ENCODE data around the gene C16orf74.

The C16orf74 gene

DNA sequence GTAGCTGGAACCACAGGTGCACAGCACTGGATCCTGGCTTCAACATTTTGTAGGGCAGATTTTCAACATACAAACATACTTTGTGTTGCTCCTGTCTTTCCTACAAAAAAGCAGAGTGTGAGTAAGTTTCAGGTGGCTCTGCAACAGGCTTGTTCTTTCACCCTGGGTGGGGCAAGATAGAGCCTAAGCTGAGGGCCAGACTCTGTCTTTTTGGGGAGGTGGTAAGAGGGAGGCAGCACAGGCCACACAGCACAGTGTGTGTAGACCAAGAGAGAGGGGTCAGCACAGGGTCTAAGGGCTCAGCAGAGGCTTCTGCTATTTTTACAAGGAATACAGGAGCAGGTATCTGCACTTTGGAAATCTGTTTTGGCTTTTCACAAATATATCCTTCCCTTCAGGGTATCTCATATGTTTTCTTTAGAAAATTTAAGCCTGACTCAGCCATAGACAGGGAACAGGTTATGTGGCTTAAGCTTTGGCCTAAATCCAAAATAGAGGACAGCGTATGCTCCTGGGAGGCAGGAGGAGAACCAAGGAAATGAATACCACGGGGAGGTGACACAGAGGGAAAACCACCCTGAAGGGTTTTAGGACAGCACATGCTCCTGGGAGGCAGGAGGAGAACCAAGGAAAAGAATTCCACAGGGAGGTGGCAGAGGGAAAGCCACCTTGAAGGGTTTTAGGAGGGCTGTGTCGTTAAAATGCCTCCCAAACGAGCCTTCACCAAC lies 26.9 kb upstream of the C16orf74 start:
- no peaks in the 10 kb centered on the region for H3K9me3 ChIP-seq (ENCODE audit: control insufficient read depth in 2 of 2, low read length in 2 of 2)
- no peak overlapping the region for H3K4me3 ChIP-seq (ENCODE audit: low read length in 2 of 2)
- no peak overlapping the region for H3K9ac ChIP-seq (ENCODE audit: low read depth in 1 of 2, low read length in 2 of 2)
- no peaks in the 10 kb centered on the region for H3K27me3 ChIP-seq (ENCODE audit: control insufficient read depth in 2 of 2, insufficient read depth in 2 of 2, low read length in 2 of 2)
- peaks cover 0 to 4% of the 10 kb centered on the region in 2 donors for H3K4me1 ChIP-seq (ENCODE audit: control insufficient read depth in 2 of 2, insufficient read depth in 2 of 2, low read length in 2 of 2)
- H3K27ac ChIP-seq (ENCODE audit: low read depth in 2 of 2, low read length in 2 of 2): no peak overlapping the region
- peaks cover 23 to 39% of the 10 kb centered on the region in 2 donors for H3K36me3 ChIP-seq (ENCODE audit: control insufficient read depth in 2 of 2, insufficient read depth in 2 of 2, low read length in 2 of 2)

DNA sequence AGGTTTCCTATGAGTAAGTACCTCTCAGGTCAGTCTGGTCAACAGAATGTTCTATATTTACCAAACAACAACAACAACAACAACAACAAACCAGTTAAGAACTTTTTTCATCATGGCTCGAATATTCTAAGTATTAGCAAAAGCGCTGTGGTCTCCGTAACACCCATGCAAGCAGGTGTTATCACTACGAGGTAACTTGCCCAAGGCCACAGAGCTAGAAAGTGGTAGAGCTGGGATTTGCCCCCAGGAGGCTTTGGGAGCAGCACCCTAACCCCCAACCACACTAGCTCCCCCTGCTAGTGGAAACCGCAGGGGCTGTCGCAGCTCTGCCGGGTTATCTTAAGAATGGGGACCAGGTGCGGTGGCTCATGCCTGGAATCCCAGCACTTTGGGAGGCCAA lies 23.9 kb upstream of the C16orf74 start:
- peaks cover 11 to 26% of the 10 kb centered on the region in 2 donors for H3K36me3 ChIP-seq (ENCODE audit: control insufficient read depth in 2 of 2, insufficient read depth in 2 of 2, low read length in 2 of 2)
- H3K9me3 ChIP-seq (ENCODE audit: control insufficient read depth in 2 of 2, low read length in 2 of 2): no peaks in the 10 kb centered on the region

DNA sequence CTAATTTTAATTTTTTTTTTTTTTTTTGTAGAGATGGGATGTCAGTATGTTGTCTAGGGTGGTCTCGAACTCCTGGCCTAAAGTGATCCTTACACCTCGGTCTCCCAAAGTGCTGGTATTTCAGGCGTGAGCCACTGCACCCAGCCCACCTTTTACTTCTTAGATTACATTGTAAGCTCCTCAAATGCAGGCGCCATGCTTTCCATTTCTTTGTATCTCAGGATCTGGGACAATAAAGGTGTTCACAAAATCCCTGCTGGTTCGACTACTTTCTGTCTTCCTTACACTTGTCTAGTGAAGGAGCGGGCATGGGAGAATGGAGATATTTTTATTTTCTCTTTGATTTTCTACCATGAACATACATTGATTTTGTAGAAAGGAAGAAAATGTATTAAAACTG lies 23.2 kb upstream of the C16orf74 start:
- Histone ChIP-seq H3K27ac (ENCODE audit: low read depth in 2 of 2, low read length in 2 of 2) (no peak overlapping the region), H3K9me3 (ENCODE audit: control insufficient read depth in 2 of 2, low read length in 2 of 2) (no peaks in the 10 kb centered on the region), H3K9ac (ENCODE audit: low read depth in 1 of 2, low read length in 2 of 2) (no peak overlapping the region), H3K36me3 (ENCODE audit: control insufficient read depth in 2 of 2, insufficient read depth in 2 of 2, low read length in 2 of 2) (peaks cover 4 to 20% of the 10 kb centered on the region in 2 donors), H3K4me1 (ENCODE audit: control insufficient read depth in 2 of 2, insufficient read depth in 2 of 2, low read length in 2 of 2) (no peaks in the 10 kb centered on the region), H3K27me3 (ENCODE audit: control insufficient read depth in 2 of 2, insufficient read depth in 2 of 2, low read length in 2 of 2) (no peaks in the 10 kb centered on the region), H3K4me3 (ENCODE audit: low read length in 2 of 2) (no peak overlapping the region)

More for the DNA sequence above, 23.9 kb upstream of the C16orf74 start:
- Histone ChIP-seq H3K27ac (ENCODE audit: low read depth in 2 of 2, low read length in 2 of 2) (no peak overlapping the region), H3K4me3 (ENCODE audit: low read length in 2 of 2) (no peak overlapping the region), H3K4me1 (ENCODE audit: control insufficient read depth in 2 of 2, insufficient read depth in 2 of 2, low read length in 2 of 2) (no peaks in the 10 kb centered on the region), H3K27me3 (ENCODE audit: control insufficient read depth in 2 of 2, insufficient read depth in 2 of 2, low read length in 2 of 2) (no peaks in the 10 kb centered on the region), H3K9ac (ENCODE audit: low read depth in 1 of 2, low read length in 2 of 2) (no peak overlapping the region)

DNA sequence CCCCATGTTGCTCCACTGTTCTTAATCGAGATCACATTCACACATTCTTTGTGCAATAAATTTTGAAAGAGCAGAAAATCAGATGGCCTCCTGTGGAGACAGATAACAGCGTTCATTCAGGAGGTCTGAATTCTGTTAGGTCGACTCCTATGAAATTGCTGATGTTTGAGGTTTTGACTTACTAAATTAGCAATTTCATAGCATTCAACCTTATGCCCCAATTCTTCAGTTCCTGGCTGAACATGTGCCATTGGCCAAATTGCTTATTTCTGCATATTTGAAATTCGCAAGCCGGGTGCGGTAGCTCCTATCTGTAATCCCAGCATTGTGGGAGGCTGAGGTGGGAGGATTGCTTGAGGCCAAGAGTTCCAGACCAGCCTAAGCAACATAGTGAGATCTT lies 22.1 kb upstream of the C16orf74 start:
- Histone ChIP-seq H3K9me3 (ENCODE audit: control insufficient read depth in 2 of 2, low read length in 2 of 2) (no peaks in the 10 kb centered on the region), H3K4me3 (ENCODE audit: low read length in 2 of 2) (no peak overlapping the region), H3K27ac (ENCODE audit: low read depth in 2 of 2, low read length in 2 of 2) (no peak overlapping the region), H3K9ac (ENCODE audit: low read depth in 1 of 2, low read length in 2 of 2) (no peak overlapping the region), H3K4me1 (ENCODE audit: control insufficient read depth in 2 of 2, insufficient read depth in 2 of 2, low read length in 2 of 2) (no peaks in the 10 kb centered on the region), H3K27me3 (ENCODE audit: control insufficient read depth in 2 of 2, insufficient read depth in 2 of 2, low read length in 2 of 2) (no peaks in the 10 kb centered on the region), H3K36me3 (ENCODE audit: control insufficient read depth in 2 of 2, insufficient read depth in 2 of 2, low read length in 2 of 2) (peaks cover 0 to 9% of the 10 kb centered on the region in 2 donors)

DNA sequence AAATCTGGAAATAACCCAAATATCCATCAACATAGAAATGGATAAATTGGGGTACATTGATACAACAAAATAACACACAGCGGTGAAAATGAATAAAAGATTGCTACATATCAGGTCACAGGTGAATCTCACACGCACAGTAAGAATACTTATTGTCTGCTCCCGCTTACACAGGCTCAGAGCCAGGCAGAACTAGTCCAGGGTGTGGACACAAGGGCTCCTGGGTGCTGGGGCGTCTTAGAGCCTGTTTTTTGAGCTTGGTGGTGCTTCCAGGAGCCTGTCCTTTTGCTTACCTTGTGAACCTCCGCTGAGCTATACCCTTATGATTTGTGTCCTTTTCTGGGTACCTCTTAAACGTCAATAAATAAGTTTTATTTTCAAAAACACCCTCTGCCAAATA lies 19.8 kb upstream of the C16orf74 start:
- no peaks in the 10 kb centered on the region for H3K4me1 ChIP-seq (ENCODE audit: control insufficient read depth in 2 of 2, insufficient read depth in 2 of 2, low read length in 2 of 2)
- H3K27ac ChIP-seq (ENCODE audit: low read depth in 2 of 2, low read length in 2 of 2): no peak overlapping the region
- H3K27me3 ChIP-seq (ENCODE audit: control insufficient read depth in 2 of 2, insufficient read depth in 2 of 2, low read length in 2 of 2): no peaks in the 10 kb centered on the region
- no peak overlapping the region for H3K4me3 ChIP-seq (ENCODE audit: low read length in 2 of 2)
- no peaks in the 10 kb centered on the region for H3K36me3 ChIP-seq (ENCODE audit: control insufficient read depth in 2 of 2, insufficient read depth in 2 of 2, low read length in 2 of 2)
- H3K9ac ChIP-seq (ENCODE audit: low read depth in 1 of 2, low read length in 2 of 2): no peak overlapping the region
- H3K9me3 ChIP-seq (ENCODE audit: control insufficient read depth in 2 of 2, low read length in 2 of 2): no peaks in the 10 kb centered on the region

DNA sequence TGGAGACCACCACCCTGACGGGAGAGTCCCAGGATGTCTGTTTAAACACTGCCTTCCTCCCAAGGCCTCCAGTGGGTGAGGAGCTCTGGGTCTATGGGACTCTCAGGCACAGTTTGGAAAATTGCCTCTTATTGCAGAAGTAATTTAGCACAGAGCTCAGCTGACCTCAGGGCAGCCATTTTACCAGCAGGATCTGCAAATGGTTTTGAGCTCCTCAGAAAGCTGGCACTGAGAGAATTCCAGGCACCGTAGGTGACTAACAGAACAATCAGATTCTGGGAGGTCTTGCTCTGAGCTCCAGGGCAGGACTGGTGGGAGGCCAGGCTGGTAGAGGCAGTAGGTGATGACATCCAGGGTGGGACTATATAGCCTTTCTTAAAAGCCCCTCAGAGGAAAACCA lies 17.3 kb upstream of the C16orf74 start:
- no peaks in the 10 kb centered on the region for H3K27me3 ChIP-seq (ENCODE audit: control insufficient read depth in 2 of 2, insufficient read depth in 2 of 2, low read length in 2 of 2)
- H3K27ac ChIP-seq (ENCODE audit: low read depth in 2 of 2, low read length in 2 of 2): no peak overlapping the region
- no peaks in the 10 kb centered on the region for H3K9me3 ChIP-seq (ENCODE audit: control insufficient read depth in 2 of 2, low read length in 2 of 2)

DNA sequence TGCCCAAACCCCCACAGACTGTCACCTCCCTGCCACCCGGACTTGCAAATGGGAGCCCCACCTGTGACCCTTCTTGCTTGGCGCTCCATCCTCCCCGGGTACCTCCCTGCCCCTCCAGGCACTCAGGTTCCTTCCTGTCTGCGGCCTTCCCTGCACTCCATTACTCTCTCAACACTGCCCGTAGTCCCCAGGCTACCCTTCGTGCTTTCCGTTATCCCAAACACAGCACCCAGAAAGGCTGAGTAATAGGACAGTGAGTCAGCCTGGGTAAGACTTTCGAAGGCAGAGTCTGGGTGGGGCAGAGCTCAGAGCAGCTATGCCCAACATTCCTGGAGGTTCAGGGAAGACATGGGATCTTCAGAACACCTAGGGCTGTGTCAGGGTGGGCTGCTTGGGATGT lies 16.6 kb upstream of the C16orf74 start:
- Histone ChIP-seq H3K27ac (ENCODE audit: low read depth in 2 of 2, low read length in 2 of 2) (no peak overlapping the region), H3K27me3 (ENCODE audit: control insufficient read depth in 2 of 2, insufficient read depth in 2 of 2, low read length in 2 of 2) (peaks cover 0 to under 1% of the 10 kb centered on the region in 2 donors), H3K9me3 (ENCODE audit: control insufficient read depth in 2 of 2, low read length in 2 of 2) (no peaks in the 10 kb centered on the region), H3K4me1 (ENCODE audit: control insufficient read depth in 2 of 2, insufficient read depth in 2 of 2, low read length in 2 of 2) (no peaks in the 10 kb centered on the region), H3K36me3 (ENCODE audit: control insufficient read depth in 2 of 2, insufficient read depth in 2 of 2, low read length in 2 of 2) (no peaks in the 10 kb centered on the region), H3K9ac (ENCODE audit: low read depth in 1 of 2, low read length in 2 of 2) (no peak overlapping the region), H3K4me3 (ENCODE audit: low read length in 2 of 2) (no peak overlapping the region)

More for the DNA sequence above, 17.3 kb upstream of the C16orf74 start:
- Histone ChIP-seq H3K4me1 (ENCODE audit: control insufficient read depth in 2 of 2, insufficient read depth in 2 of 2, low read length in 2 of 2) (no peaks in the 10 kb centered on the region), H3K36me3 (ENCODE audit: control insufficient read depth in 2 of 2, insufficient read depth in 2 of 2, low read length in 2 of 2) (no peaks in the 10 kb centered on the region), H3K9ac (ENCODE audit: low read depth in 1 of 2, low read length in 2 of 2) (no peak overlapping the region), H3K4me3 (ENCODE audit: low read length in 2 of 2) (no peak overlapping the region)

DNA sequence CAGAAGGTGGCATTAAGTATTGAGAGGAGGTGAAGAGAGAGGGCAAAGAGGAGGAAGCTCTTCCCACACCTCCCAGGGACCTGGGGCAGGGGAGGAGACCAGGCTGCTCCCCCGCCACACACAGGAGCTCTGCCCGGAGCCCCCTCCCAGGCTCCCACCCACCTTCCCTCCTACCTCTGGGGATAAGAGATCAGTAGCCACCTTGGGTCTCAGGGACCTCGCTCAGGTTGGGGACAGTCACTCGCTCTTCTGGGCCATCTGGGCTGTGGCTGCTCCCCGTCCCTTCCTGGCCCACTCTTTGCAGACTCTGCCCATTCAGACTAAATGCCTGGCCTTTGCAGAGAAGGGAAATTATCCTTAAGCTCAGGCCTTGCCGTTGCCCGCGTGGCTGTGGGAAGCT lies 14.9 kb upstream of the C16orf74 start:
- Histone ChIP-seq H3K4me3 (ENCODE audit: low read length in 2 of 2) (no peak overlapping the region), H3K27me3 (ENCODE audit: control insufficient read depth in 2 of 2, insufficient read depth in 2 of 2, low read length in 2 of 2) (peaks cover 0 to 5% of the 10 kb centered on the region in 2 donors), H3K9me3 (ENCODE audit: control insufficient read depth in 2 of 2, low read length in 2 of 2) (no peaks in the 10 kb centered on the region), H3K36me3 (ENCODE audit: control insufficient read depth in 2 of 2, insufficient read depth in 2 of 2, low read length in 2 of 2) (no peaks in the 10 kb centered on the region), H3K27ac (ENCODE audit: low read depth in 2 of 2, low read length in 2 of 2) (no peak overlapping the region), H3K9ac (ENCODE audit: low read depth in 1 of 2, low read length in 2 of 2) (no peak overlapping the region), H3K4me1 (ENCODE audit: control insufficient read depth in 2 of 2, insufficient read depth in 2 of 2, low read length in 2 of 2) (no peaks in the 10 kb centered on the region)

DNA sequence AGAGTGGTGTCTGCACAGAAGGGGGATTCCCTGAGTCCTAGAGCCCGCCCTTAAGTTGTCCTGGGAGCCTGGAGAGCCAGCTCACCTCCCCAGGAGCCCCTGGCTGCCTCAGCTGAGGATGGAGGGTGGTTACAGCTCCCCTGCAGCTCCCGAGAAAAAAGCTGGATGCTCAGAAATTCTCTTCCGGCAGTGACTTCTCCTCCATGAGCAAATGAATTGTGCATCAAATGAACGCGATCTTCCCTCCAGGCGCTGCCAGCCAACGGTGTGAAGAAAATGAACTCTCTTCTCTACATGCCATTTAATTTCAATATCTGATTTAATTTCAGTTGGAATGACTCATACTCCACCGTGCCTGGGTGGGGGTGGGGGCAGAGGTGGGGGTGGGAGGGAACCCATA lies 14.3 kb upstream of the C16orf74 start:
- H3K36me3 ChIP-seq (ENCODE audit: control insufficient read depth in 2 of 2, insufficient read depth in 2 of 2, low read length in 2 of 2): no peaks in the 10 kb centered on the region
- H3K27me3 ChIP-seq (ENCODE audit: control insufficient read depth in 2 of 2, insufficient read depth in 2 of 2, low read length in 2 of 2): peaks cover 0 to 8% of the 10 kb centered on the region in 2 donors
- no peaks in the 10 kb centered on the region for H3K9me3 ChIP-seq (ENCODE audit: control insufficient read depth in 2 of 2, low read length in 2 of 2)
- H3K4me1 ChIP-seq (ENCODE audit: control insufficient read depth in 2 of 2, insufficient read depth in 2 of 2, low read length in 2 of 2): no peaks in the 10 kb centered on the region
- H3K27ac ChIP-seq (ENCODE audit: low read depth in 2 of 2, low read length in 2 of 2): no peak overlapping the region
- H3K4me3 ChIP-seq (ENCODE audit: low read length in 2 of 2): no peak overlapping the region
- no peak overlapping the region for H3K9ac ChIP-seq (ENCODE audit: low read depth in 1 of 2, low read length in 2 of 2)

DNA sequence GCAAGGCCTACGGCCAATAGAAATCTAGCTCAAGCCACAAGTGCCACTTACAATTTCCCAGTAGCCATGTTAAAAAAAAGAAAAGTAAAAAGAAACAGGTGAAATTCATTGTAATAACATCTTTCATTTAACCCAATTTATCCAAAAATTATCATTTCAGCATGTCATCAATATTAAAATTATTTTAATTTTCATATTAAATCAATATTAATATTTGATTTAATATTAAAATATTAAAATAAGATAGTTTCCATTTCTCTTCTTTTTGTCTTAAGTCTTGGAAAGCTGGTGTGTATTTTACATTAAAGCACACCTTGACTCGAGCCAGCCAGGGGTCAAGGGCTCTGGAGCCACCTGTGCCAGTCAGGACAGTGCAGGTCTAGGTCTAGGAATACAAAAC lies 12.7 kb upstream of the C16orf74 start:
- Histone ChIP-seq H3K9ac (ENCODE audit: low read depth in 1 of 2, low read length in 2 of 2) (no peak overlapping the region), H3K4me1 (ENCODE audit: control insufficient read depth in 2 of 2, insufficient read depth in 2 of 2, low read length in 2 of 2) (no peaks in the 10 kb centered on the region), H3K27me3 (ENCODE audit: control insufficient read depth in 2 of 2, insufficient read depth in 2 of 2, low read length in 2 of 2) (peaks cover 0 to 10% of the 10 kb centered on the region in 2 donors), H3K27ac (ENCODE audit: low read depth in 2 of 2, low read length in 2 of 2) (no peak overlapping the region), H3K36me3 (ENCODE audit: control insufficient read depth in 2 of 2, insufficient read depth in 2 of 2, low read length in 2 of 2) (no peaks in the 10 kb centered on the region), H3K4me3 (ENCODE audit: low read length in 2 of 2) (no peak overlapping the region), H3K9me3 (ENCODE audit: control insufficient read depth in 2 of 2, low read length in 2 of 2) (no peaks in the 10 kb centered on the region)

All from mucosa of rectum (tissue), 2 donors.